Measurements from ENCODE around the gene EXOC6B.

GRCh38 chr2:72423756-72424155 is 402.1 kb downstream of the EXOC6B start:
- TF ChIP-seq POLR2A (IDR thresholded peaks at IDR 0.05; ENCODE audit: low read length) (no peak), CTCF (IDR thresholded peaks at IDR 0.05) (no peak), ATOH8 (CRISPR knock-in tag; IDR thresholded peaks at IDR 0.05; ENCODE audit: low read depth) (no peak), RCOR1 (IDR thresholded peaks at IDR 0.05; ENCODE audit: low read depth, low read length) (no peak), MAX (IDR thresholded peaks at IDR 0.05) (no peak), REST (IDR thresholded peaks at IDR 0.05) (no peak), MYC (IDR thresholded peaks at IDR 0.05; ENCODE audit: borderline replicate concordance, low read length) (no peak), EHMT2 (IDR thresholded peaks at IDR 0.05; ENCODE audit: low read depth) (no peak), NPAS2 (CRISPR knock-in tag; IDR thresholded peaks at IDR 0.05; ENCODE audit: borderline replicate concordance) (no peak), RFX5 (IDR thresholded peaks at IDR 0.05) (no peak)
